Left forelimb (tissue), 1 donor: ENCODE data around the gene ZNF581.

Experiments
- DNase-seq: peaks from one replicate; pipeline ENCODE4 v3.0.0-alpha.2; 2018; ENCODE audit warnings: low spot score

Gene ZNF581

DNA sequence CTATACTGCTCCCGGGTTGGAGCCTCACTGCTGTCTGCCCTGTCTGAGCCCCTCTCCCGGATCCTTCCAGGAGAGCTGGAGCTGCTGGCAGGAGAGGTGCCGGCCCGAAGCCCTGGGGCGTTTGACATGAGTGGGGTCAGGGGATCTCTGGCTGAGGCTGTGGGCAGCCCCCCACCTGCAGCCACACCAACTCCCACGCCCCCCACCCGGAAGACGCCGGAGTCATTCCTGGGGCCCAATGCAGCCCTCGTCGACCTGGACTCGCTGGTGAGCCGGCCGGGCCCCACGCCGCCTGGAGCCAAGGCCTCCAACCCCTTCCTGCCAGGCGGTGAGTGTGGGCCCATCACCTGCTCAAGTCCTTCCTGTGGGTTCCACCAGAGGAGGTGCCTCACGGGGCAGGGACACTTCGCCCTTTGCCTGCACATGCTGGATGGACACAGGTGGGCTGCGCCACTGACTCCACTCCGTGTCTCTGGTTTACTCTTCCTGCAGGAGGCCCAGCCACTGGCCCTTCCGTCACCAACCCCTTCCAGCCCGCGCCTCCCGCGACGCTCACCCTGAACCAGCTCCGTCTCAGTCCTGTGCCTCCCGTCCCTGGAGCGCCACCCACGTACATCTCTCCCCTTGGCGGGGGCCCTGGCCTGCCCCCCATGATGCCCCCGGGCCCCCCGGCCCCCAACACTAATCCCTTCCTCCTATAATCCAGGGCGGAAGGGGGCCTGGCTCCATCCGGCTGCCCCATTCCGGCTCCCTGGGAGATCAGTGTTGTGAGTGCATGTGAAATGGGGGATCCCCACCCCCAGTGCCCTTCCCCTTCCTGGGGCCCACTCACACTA lies 51.4 kb downstream of the ZNF581 start:
- no peak for DNase-seq
